ENCODE results near the gene CBARP. TPM values are rescaled to one million over a fixed set of nuclear protein-coding genes. Genes with fewer than 3 reads are reported as not detected.

The CBARP gene, protein sequence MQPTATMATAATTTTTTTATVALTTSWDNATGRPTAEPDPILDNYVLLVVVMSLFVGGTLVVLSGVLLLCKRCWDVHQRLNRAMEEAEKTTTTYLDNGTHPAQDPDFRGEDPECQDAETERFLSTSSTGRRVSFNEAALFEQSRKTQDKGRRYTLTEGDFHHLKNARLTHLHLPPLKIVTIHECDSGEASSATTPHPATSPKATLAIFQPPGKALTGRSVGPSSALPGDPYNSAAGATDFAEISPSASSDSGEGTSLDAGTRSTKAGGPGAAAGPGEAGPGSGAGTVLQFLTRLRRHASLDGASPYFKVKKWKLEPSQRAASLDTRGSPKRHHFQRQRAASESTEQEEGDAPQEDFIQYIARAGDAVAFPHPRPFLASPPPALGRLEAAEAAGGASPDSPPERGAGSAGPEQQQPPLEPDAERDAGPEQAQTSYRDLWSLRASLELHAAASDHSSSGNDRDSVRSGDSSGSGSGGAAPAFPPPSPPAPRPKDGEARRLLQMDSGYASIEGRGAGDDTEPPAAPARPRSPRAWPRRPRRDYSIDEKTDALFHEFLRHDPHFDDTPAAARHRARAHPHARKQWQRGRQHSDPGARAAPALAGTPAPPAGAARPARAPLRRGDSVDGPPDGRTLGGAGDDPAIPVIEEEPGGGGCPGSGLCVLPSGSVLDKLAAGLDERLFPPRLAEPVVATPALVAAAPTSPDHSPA
- total RNA-seq (0.53 TPM), polyA plus RNA-seq (0.43 TPM)

DNA sequence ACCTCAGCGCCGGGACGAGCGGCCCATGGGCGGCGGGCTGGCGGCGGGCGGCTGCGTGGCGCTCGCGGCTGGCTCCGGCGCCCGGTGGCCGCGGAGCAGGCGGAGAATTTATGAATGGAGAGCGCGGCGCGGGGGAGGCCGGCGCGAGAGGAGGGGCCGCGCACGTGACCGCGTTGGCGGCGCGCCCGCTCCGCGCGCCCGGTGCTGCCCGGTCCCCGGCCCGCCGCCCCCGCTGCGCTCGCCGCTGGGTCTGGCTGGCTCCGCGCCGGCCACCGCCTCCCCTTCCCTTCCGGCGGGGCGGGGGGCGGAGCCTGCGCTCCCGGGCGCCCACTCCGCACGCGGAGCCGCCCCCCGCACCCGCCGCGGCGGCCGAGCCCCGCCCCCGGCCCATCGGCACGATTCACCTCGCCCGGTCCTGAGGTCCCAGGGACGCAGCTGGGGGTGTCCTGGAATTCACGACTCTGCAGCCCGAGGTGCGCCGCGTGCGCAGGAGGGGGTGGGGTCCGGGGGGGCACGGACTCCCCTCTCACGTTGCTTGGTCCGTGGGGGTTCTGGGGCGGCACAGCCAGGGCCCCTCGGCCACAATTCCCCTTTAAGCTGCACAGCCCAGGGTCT, at the start of gene CBARP:
TSS of gene CBARP (minus strand) at position 252 of the 615 bp plus-strand sequence. CDS start 1,905 bp downstream, outside the sequence.
- Histone ChIP-seq H3K36me3 (ENCODE audit: insufficient read depth) (no peaks in the 10 kb centered on the region), H3K4me1 (ENCODE audit: insufficient read depth) (no peaks in the 10 kb centered on the region), H3K4me3 (ENCODE audit: low read depth, low read length) (peak within 1 kb of the TSS; percentile 46), H3K27ac (ENCODE audit: low read depth) (no peak within 1 kb of the TSS)
- WGBS, result under 1% methylated on average over 84 of the region's 87 CpGs
- no peak for DNase-seq (ENCODE audit: extremely low spot score)

DNA sequence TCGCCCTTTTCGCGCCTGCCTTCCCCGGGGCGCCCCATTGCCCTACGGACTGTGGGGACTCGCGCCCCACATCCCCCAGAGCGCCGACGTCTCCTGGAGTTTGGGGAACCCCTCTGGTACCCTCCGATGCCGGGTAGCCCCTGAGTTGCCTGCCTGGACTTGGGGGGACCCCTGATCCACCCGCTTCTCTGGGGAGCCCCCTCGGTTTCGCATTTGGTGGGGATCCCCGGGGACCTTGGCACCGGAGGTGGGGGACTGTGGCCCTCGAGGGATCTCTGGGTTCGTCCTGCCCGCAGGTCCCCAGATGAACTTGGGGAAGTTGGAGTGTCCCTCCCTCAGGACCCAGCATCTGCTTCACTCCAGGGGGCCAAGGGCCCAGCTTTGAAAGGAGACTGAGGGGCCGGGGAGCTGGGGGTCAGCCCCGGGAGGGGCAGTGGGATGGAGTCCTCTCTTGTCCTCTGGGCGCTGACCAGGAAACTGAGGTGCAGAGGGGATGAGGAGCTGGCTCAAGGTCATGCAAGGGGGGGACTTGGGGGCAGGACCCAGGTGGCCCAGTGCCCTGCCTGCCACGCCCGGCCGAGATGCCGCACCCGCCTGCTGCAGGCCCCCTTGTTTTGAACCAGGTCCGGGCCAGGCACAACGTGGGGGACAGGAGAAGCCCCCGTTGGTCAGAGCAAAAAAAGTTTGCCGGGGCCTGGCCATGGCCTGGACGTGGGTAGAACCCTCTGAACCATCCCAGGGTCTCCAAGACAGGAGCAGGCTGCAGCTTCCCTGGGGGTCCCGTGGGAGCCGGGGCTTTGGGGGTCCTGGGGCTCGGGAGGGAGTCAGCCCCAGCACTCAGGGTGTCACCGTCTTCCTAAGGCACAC, 48.9 kb upstream of the CBARP start:
- no peak overlapping the region for H3K27ac ChIP-seq (ENCODE audit: low read depth)

DNA sequence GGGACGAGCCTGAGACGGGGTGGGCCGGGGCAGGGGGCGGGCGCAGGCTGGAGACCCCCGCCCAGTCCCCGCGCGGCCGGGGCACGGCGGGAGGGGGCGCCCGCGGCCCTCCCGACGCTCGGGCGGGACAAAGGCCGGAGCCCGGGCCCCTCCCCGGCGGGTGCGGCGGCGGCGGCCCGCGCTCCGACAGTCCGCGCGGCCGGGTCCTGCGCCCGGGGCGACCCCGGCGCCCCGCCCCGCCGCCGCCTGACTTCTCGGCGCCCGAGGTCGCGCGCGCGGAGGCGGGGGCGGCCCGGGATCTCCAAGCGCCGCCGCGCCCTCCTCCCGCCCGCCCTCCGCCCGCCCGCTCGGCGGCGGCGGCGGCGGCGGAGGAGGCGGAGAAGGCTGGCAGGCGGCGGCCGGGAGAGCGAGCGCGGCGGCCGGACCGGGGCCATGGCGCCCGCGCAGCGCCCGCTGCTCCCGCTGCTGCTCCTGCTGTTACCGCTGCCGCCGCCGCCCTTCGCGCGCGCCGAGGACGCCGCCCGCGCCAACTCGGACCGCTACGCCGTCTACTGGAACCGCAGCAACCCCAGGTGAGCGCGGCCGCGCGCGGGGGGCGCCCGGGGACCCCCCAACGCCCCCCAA, 48.0 kb upstream of the CBARP start, which contains the start of gene EFNA2:
TSS of gene EFNA2 (plus strand) at position 137 of the 624 bp plus-strand sequence. CDS start at position 433, 296 bp downstream.
- no peak for DNase-seq (ENCODE audit: extremely low spot score)

More for the DNA sequence above, 48.9 kb upstream of the CBARP start:
- Histone ChIP-seq H3K4me3 (ENCODE audit: low read depth, low read length) (peak overlapping the region; percentile 43), H3K36me3 (ENCODE audit: insufficient read depth) (no peaks in the 10 kb centered on the region), H3K4me1 (ENCODE audit: insufficient read depth) (no peaks in the 10 kb centered on the region)
- no peak for DNase-seq (ENCODE audit: extremely low spot score)
- 25% methylated on average over 38 of the region's 38 CpGs for WGBS

DNA sequence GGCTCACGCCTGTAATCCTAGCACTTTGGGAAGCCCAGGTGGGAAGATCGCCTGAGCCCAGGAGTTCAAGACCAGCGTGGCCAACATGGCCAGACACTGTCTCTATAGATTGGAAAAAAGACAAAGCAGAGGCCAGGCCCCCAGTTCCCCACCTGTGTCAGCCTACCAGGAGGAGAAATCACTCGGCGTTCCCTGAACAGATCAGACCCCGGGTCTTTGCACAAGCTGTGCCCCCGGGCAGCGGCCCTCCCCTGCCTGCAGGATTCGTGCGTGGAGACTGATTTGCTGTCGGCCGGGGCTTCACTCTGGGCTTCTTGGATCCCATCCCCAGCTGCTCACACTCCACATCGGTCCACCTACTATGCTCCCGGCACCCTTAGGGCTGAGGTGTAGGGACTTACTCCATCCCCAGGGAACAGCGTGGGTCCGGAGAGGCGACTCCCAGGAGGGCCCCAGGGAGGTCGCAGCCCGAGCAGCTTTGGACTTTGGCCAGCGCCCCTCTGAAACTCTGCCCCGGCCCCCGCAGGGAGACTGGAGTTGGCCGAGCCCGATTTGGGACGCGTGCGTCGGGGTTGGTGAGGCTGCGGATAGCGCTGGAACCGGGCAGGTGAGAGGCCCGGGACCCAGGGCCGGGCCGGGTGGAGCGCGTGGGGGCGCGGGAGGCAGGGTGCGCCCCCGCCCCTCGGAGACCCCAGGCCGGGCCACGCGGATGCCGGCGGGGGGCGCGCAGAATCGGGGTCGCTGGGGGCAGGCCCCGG, 47.4 kb upstream of the CBARP start:
- H3K4me1 ChIP-seq (ENCODE audit: insufficient read depth), result no peaks in the 10 kb centered on the region
- 17% methylated on average over 50 of the region's 51 CpGs for WGBS
- no peak overlapping the region for H3K27ac ChIP-seq (ENCODE audit: low read depth)
- H3K4me3 ChIP-seq (ENCODE audit: low read depth, low read length), result peak overlapping the region; percentile 43
- H3K36me3 ChIP-seq (ENCODE audit: insufficient read depth), result no peaks in the 10 kb centered on the region
- no peak for DNase-seq (ENCODE audit: extremely low spot score)

More for the DNA sequence above, 48.0 kb upstream of the CBARP start, which contains the start of gene EFNA2:
- H3K27ac ChIP-seq (ENCODE audit: low read depth), result no peak within 1 kb of the TSS
- H3K4me1 ChIP-seq (ENCODE audit: insufficient read depth), result no peaks in the 10 kb centered on the region
- WGBS, result under 1% methylated on average over 100 of the region's 113 CpGs
- H3K4me3 ChIP-seq (ENCODE audit: low read depth, low read length), result peak within 1 kb of the TSS; percentile 43
- H3K36me3 ChIP-seq (ENCODE audit: insufficient read depth), result no peaks in the 10 kb centered on the region

DNA sequence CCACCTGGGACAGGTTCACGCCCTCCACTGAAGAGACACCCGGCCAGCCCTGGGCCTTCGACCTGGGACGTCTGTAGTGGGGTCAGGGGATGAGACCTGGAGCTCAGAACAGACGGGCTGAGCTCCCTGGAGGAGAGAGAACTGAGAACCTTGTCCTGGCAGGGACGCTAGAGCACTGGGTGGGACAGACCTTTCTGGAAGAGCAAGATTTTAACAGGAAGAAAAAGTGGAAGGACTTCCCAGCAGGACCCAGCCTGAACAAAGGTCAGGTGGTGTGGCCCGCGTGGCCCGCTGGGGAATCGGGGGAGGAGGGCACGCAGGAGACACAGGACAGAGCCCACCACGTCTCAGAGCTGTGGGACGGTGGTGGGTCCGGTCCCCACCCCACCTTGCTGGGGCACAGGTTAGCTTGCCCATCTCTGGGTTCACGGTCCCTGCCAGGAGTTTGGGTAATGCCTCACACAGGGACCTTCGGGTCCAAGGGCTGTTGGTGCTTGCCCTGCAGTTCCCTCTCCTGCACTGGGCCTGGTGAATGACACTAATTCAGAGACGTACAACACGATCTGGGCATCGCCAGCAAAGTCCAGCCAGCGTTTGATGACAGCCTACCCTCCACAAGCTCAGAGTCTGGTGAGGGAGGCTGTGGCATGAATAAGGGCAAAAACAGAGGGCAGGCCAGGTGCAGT, 46.6 kb upstream of the CBARP start:
- Histone ChIP-seq H3K27ac (ENCODE audit: low read depth) (no peak overlapping the region), H3K4me1 (ENCODE audit: insufficient read depth) (no peaks in the 10 kb centered on the region), H3K36me3 (ENCODE audit: insufficient read depth) (no peaks in the 10 kb centered on the region), H3K4me3 (ENCODE audit: low read depth, low read length) (no peak overlapping the region)
- no peak for DNase-seq (ENCODE audit: extremely low spot score)
- WGBS, result 72% methylated on average over 20 of the region's 20 CpGs

DNA sequence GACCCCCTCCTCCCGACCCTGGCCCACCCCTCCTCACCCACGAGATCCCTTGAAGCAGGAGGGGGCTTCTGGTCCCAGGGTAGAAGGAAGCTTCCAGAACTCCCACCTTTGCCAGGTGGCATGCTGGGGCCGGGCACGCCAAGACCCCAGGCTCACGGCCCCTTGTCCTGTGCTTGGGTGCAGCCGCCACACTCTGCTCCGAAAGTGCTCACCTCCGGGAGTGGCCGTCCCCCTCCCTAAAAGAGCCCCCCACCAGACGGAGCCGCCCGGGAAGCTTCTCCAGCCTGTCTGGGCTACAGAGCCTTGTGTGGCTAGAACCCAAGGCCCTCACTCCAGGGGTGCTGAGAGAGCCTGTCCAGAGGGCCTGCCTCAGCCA, 46.1 kb upstream of the CBARP start:
- 76% methylated on average over 12 of the region's 12 CpGs for WGBS
- no peak overlapping the region for H3K27ac ChIP-seq (ENCODE audit: low read depth)
- no peaks in the 10 kb centered on the region for H3K36me3 ChIP-seq (ENCODE audit: insufficient read depth)

DNA sequence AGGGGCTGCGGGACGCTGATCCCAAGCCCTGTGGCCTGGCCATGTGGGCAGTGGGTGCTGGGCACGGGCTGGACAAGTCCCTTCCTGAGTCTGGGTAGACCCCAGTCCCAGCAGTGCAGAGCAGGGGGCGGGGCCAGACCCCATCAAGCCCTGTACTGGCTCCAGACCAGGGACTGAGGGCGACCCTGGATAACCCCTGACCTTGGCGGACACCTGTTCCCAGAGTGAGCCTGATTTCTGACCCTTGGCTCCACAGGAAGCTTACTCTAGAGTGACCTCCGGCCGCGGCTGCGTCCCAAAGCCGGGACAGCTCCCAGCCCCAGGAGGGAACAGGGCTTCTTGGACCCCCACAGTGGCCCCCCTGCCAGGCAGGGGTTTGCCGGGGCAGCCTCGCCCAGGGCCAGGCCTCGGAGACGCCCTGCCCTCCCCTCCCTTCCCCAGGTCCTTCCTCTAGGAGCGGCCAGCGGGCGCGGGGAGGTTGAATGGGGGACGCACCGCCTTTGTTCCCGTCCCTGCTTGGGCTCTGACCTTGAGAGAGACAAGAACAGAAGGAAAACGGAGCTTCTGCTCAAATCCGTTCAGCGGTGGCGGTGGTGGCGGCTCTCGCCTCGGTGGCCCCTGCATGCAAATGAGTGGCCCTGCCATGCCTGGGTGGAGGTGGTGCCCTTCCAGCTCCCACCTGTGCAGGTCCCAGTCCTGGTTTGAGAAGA, 45.6 kb upstream of the CBARP start:
- Histone ChIP-seq H3K27ac (ENCODE audit: low read depth) (no peak overlapping the region), H3K36me3 (ENCODE audit: insufficient read depth) (peaks cover 2% of the 10 kb centered on the region), H3K4me1 (ENCODE audit: insufficient read depth) (no peaks in the 10 kb centered on the region), H3K4me3 (ENCODE audit: low read depth, low read length) (no peak overlapping the region)
- 71% methylated on average over 29 of the region's 29 CpGs for WGBS
- DNase-seq (ENCODE audit: extremely low spot score), result no peak

More for the DNA sequence above, 46.1 kb upstream of the CBARP start:
- no peak for DNase-seq (ENCODE audit: extremely low spot score)
- no peaks in the 10 kb centered on the region for H3K4me1 ChIP-seq (ENCODE audit: insufficient read depth)
- no peak overlapping the region for H3K4me3 ChIP-seq (ENCODE audit: low read depth, low read length)

DNA sequence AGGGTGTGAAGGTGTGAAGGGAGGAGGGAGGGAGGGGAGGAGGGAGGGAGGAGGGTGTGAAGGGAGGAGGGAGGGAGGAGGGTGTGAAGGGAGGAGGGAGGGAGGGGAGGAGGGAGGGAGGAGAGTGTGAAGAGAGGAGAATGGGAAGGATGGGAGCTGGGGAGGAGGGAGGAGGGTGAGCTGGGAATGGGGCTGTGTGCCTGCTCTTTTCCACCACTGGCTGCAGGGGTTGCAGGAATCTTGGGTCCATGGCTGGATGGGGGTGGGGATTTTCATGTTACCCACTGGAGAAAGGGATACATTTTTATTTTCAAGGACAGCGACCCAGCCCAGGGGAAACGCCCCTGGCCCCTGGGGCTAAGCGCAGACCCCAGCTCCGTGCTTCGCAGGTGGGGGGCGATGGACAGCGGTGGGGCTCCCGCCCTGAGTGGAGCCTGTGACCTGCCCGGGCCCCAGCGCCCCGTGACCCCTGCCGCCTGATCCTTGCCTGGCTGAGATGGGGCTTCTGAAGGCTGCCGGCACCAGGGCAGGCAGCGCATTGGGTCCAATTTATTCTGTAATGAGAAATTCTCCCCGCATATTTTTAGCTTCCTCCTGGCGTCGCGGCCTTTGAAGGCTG, 44.9 kb upstream of the CBARP start:
- Histone ChIP-seq H3K4me1 (ENCODE audit: insufficient read depth) (no peaks in the 10 kb centered on the region), H3K27ac (ENCODE audit: low read depth) (no peak overlapping the region), H3K4me3 (ENCODE audit: low read depth, low read length) (no peak overlapping the region), H3K36me3 (ENCODE audit: insufficient read depth) (peaks cover 2% of the 10 kb centered on the region)
- DNase-seq (ENCODE audit: extremely low spot score), result no peak
- 82% methylated on average over 18 of the region's 18 CpGs for WGBS

DNA sequence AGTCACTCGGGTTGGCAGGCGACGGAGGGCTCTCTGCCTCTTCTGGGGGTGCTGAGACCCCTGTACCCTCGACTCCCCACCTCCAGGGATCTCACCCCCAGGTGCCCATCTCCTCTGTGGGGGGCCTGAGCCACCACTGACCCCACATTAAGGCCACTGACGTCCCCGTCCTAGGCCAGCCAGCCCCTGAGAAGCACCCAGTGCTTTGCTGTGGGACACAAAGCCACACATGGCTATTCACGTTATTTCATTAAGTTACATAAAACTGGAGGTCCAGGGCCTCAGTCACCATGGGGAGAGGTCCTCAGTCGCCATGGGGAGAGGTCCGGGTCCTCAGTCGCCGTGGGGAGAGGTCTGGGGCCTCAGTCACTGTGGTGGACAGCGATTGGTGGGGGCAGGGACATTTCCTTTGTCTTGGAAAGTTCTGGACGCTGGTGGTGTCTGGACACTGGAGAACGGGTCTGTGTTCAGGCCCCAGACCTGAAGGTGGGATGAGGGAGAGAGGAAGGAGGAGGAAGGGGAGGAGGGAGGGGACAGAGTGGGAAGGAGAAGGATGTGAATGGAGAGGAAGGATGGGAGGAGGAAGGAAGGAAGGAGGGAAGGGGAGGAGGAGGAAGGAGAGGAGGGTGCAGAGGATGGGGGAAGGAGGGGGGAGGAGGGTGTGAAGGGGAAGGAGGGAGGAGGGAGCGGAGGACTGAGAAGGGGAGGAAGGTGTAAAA, 43.9 kb upstream of the CBARP start:
- Histone ChIP-seq H3K4me1 (ENCODE audit: insufficient read depth) (no peaks in the 10 kb centered on the region), H3K27ac (ENCODE audit: low read depth) (no peak overlapping the region), H3K36me3 (ENCODE audit: insufficient read depth) (peaks cover 2% of the 10 kb centered on the region), H3K4me3 (ENCODE audit: low read depth, low read length) (no peak overlapping the region)
- 66% methylated on average over 15 of the region's 15 CpGs for WGBS
- DNase-seq (ENCODE audit: extremely low spot score), result no peak

DNA sequence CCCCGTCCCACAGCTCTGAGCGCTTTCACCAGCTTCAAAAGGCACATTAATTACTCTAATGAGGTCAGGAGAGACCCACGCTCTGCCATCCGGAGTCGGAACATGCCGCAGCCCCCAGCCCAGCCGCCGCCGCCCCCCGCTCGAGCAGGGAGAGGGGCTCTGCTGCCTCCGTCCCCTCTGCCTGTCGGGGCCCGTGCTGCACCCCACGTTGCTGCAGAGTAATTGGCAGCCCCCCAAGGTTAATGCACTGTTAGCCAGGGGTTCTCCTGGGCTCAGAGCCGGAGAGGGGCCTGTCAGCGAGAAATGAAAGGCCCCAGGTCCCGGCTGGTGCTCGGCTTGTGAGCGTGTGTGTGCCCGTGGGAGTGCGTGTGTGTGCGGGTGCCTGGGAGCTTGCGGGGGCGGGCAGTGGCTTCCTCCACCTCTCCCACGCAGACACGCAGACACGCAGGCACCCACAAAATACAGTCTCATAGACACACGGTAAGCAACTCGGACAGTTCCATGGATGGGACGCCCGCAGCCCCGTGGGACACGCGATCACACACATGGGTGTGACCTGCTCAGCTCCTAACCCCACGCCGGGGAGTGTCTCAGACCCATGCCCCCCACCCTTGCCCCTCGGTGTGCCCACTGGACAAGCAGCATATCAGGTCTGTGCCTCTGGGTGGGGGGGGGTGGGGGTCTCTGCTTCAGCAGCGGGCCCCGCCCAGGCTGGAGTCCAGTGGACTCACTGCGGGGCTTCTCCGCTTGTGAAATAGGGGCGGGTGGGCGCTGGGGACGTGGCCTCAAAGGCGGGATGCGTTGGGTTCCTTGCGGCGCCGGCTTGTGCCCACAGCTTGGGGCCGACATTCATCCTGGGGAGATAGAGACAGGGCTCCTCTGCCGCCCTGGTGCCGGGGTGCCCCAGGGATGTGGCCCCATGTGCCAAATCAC, 43.1 kb upstream of the CBARP start:
- no peak overlapping the region for H3K27ac ChIP-seq (ENCODE audit: low read depth)
- no peak for DNase-seq (ENCODE audit: extremely low spot score)
- H3K4me1 ChIP-seq (ENCODE audit: insufficient read depth), result no peaks in the 10 kb centered on the region
- 85% methylated on average over 53 of the region's 53 CpGs for WGBS
- H3K36me3 ChIP-seq (ENCODE audit: insufficient read depth), result peaks cover 2% of the 10 kb centered on the region
- H3K4me3 ChIP-seq (ENCODE audit: low read depth, low read length), result no peak overlapping the region

Data from urinary bladder (tissue), 4 donors.